ENCODE measurements around the gene RANBP9.

Gene RANBP9

DNA sequence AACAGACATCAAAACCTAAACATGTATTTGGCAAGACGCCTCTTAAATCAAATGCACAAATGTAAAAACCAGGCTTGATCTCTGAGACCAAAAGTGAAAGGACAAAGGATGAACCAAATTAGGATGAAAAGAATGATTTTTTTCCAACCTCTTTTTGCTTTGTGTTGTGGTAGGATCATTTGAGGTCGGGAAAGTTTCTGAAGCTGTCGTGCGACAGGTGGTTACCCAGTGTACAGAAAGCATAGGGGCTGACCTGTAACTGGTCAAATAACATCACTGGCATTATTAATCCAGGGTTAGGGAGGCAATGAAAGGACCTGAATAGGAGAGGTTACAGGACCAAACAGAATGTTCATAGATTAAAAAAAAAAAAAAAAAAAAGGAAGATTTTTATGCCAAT, 114.6 kb downstream of the RANBP9 start:
- Histone ChIP-seq H3K27me3 (replicated peaks; ENCODE audit: control insufficient read depth, insufficient read depth, low read length) (no peaks in the 10 kb centered on the region), H3K36me3 (ENCODE audit: control insufficient read depth, insufficient read depth, low read length) (peaks cover 5% of the 10 kb centered on the region)

DNA sequence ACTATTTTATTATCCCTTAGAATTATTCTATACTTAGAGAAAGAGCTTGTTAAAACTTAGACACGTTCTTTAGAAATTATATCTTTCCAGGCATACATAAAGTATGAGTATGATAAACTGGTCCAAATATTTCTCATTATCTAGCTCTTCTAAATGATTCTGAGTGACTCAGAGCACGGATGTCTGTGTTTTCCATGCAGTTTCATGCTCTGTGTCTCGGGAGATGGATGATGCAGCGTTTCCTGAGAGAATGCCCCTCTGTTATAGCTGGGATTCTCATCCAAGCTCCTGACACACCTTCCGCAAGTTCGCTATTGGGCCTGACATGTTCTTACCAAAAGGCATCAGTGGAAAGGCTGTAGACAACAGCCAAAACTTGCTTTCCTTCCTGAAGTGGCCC, 117.9 kb downstream of the RANBP9 start:
- TF ChIP-seq, protein P1, sequence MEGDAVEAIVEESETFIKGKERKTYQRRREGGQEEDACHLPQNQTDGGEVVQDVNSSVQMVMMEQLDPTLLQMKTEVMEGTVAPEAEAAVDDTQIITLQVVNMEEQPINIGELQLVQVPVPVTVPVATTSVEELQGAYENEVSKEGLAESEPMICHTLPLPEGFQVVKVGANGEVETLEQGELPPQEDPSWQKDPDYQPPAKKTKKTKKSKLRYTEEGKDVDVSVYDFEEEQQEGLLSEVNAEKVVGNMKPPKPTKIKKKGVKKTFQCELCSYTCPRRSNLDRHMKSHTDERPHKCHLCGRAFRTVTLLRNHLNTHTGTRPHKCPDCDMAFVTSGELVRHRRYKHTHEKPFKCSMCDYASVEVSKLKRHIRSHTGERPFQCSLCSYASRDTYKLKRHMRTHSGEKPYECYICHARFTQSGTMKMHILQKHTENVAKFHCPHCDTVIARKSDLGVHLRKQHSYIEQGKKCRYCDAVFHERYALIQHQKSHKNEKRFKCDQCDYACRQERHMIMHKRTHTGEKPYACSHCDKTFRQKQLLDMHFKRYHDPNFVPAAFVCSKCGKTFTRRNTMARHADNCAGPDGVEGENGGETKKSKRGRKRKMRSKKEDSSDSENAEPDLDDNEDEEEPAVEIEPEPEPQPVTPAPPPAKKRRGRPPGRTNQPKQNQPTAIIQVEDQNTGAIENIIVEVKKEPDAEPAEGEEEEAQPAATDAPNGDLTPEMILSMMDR (IDR thresholded peaks at IDR 0.05; ENCODE audit: insufficient read depth, low read length, poor library complexity, severe bottlenecking), result no peak
- no peak overlapping the region for H3K4me3 ChIP-seq (replicated peaks; ENCODE audit: low read depth, low read length)
- peaks cover 4% of the 10 kb centered on the region for H3K36me3 ChIP-seq (ENCODE audit: control insufficient read depth, insufficient read depth, low read length)
- DNase-seq (ENCODE audit: extremely low read depth, insufficient read length), result no peak
- H3K27me3 ChIP-seq (replicated peaks; ENCODE audit: control insufficient read depth, insufficient read depth, low read length), result no peaks in the 10 kb centered on the region

More for the DNA sequence above, 114.6 kb downstream of the RANBP9 start:
- TF ChIP-seq, protein P1 (IDR thresholded peaks at IDR 0.05; ENCODE audit: insufficient read depth, low read length, poor library complexity, severe bottlenecking), result no peak
- no peak overlapping the region for H3K4me3 ChIP-seq (replicated peaks; ENCODE audit: low read depth, low read length)
- no peak for DNase-seq (ENCODE audit: extremely low read depth, insufficient read length)

- H3K4me3 ChIP-seq (replicated peaks; ENCODE audit: low read depth, low read length), result no peak overlapping the region
- peaks cover 5% of the 10 kb centered on the region for H3K36me3 ChIP-seq (ENCODE audit: control insufficient read depth, insufficient read depth, low read length)
- no peaks in the 10 kb centered on the region for H3K27me3 ChIP-seq (replicated peaks; ENCODE audit: control insufficient read depth, insufficient read depth, low read length)
- DNase-seq (ENCODE audit: extremely low read depth, insufficient read length), result no peak
- TF ChIP-seq, protein P1 (IDR thresholded peaks at IDR 0.05; ENCODE audit: insufficient read depth, low read length, poor library complexity, severe bottlenecking), result no peak
Observed at GRCh38 chr6:13593103-13593502, 118.5 kb downstream of the RANBP9 start.

DNA sequence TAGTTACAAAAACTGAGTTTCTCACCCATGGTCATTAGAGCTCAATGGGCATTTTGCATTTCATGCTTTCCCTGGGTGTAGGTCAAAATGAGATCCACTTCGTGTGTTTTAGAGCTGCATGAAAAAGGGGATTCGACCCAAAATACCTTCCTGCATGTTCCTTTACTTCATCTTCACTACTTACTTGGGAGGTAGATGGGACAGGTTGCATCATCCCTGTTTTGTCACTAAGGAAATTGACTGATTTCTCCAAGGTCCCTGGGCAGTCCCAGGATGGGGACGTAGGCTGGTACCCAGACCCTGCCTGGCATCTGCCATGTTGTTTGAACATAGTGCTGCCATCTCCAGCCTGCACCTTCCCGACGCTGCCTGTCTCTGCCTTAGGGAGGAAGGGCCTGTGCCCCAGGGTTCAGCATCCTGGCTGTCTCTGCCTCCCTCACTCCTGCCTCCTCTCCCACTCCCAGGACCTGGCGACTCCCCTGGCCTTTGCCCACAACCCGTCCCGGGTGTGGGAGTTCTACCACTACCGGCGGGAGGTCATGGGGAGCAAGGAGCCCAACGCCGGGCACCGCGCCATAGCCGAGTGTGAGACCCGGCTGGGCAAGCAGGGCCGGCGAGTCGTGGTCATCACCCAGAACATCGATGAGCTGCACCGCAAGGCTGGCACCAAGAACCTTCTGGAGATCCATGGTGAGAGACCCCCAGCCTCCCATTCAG, 120.3 kb downstream of the RANBP9 start:
- Histone ChIP-seq H3K36me3 (ENCODE audit: control insufficient read depth, insufficient read depth, low read length) (peaks cover 11% of the 10 kb centered on the region), H3K27me3 (replicated peaks; ENCODE audit: control insufficient read depth, insufficient read depth, low read length) (no peaks in the 10 kb centered on the region), H3K4me3 (replicated peaks; ENCODE audit: low read depth, low read length) (no peak overlapping the region)
- DNase-seq (ENCODE audit: extremely low read depth, insufficient read length), result no peak
- TF ChIP-seq, protein P1 (IDR thresholded peaks at IDR 0.05; ENCODE audit: insufficient read depth, low read length, poor library complexity, severe bottlenecking), result no peak

DNA sequence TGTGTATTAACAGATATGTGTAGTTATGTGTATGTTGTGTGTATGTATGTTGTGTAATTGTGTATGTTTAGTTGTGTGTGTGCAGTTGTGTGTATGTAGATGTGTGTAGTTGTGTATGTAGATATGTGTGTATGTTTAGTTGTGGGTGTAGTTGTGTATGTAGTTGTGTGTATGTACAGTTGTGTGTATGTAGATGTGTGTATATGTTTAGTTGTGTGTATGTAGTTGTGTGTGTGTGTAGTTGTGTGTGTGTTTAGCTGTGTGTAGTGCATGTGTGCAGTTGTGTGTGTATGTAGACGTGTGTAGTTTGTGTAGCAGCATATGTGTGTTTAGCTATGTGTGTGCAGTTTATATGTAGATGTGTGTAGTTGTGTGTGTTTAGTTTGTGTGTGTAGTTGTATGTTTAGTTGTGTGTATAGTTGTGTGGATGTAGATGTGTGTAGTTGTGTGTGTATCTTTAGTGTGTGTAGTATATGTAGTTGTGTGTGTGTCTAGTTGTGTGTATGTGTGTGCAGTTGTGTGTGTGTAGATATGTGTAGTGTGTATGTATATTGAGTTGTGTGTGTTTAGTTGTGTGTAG, 121.0 kb downstream of the RANBP9 start:
- no peak overlapping the region for H3K4me3 ChIP-seq (replicated peaks; ENCODE audit: low read depth, low read length)
- DNase-seq (ENCODE audit: extremely low read depth, insufficient read length), result no peak
- no peaks in the 10 kb centered on the region for H3K27me3 ChIP-seq (replicated peaks; ENCODE audit: control insufficient read depth, insufficient read depth, low read length)
- TF ChIP-seq, protein P1 (IDR thresholded peaks at IDR 0.05; ENCODE audit: insufficient read depth, low read length, poor library complexity, severe bottlenecking), result no peak
- peaks cover 11% of the 10 kb centered on the region for H3K36me3 ChIP-seq (ENCODE audit: control insufficient read depth, insufficient read depth, low read length)
